Spinal cord (tissue), 10 donors: ENCODE measurements around the gene MYH11. TPM values are rescaled to one million over a fixed set of nuclear protein-coding genes. Genes with fewer than 3 reads are reported as not detected.

ENCODE experiments used
- DNase-seq, 6 donors: peaks; one replicate each; pipeline versions ENCODE4 v3.0.0 to v3.0.0-alpha.2; 2013 to 2015; ENCODE audit warnings: low spot score in 6 of 6, low read depth in 4 of 6
- H3K27ac ChIP-seq: one replicate; pipeline ENCODE4 v1.5.1; 2013; ENCODE audit warnings: low read depth, low read length, control low read depth
- H3K27me3 ChIP-seq: one replicate; pipeline ENCODE4 v1.6.1; 2013; ENCODE audit warnings: low read length; ENCODE audit not compliant: control insufficient read depth, insufficient read depth
- H3K36me3 ChIP-seq: one replicate; pipeline ENCODE4 v1.6.1; 2013; ENCODE audit warnings: low read length; ENCODE audit not compliant: control insufficient read depth, insufficient read depth
- H3K4me1 ChIP-seq: one replicate; pipeline ENCODE4 v1.6.1; 2013; ENCODE audit warnings: low read length; ENCODE audit not compliant: control insufficient read depth, insufficient read depth
- H3K4me3 ChIP-seq: one replicate; pipeline ENCODE4 v1.5.1; 2013; ENCODE audit warnings: low read depth, low read length, control low read depth
- H3K9me3 ChIP-seq: one replicate; pipeline ENCODE4 v1.6.1; 2013; ENCODE audit warnings: low read length; ENCODE audit not compliant: control insufficient read depth, insufficient read depth
- WGBS: methylation state at CpG from one replicate; pipeline ENCODE4 v1.1.5; 2013; ENCODE audit warnings: missing lambda C conversion rate; ENCODE audit not compliant: insufficient coverage; 5-methylcytosine and 5-hydroxymethylcytosine counted together
- polyA plus RNA-seq, 2 donors: library from polyadenylated mRNA; unstranded; fragments of 120-200 nt; gene quantifications; one replicate each; pipeline ENCODE4 v1.2.1, GENCODE V29; 2013; ENCODE audit not compliant: insufficient read length in 2 of 2
- total RNA-seq, 2 donors: library from RNA; depleted of rRNA in 1 of 2; stranded (reverse); fragments of 120-200 nt in 1 of 2; fragments of >200 nt in 1 of 2; gene quantifications; one replicate each; pipeline versions ENCODE4 v1.2.3 to v1.2.4, GENCODE V29; 2013 to 2014
- donor health status: healthy.

MYH11 gene
- total and polyA plus RNA-seq, 4 donors: 0.93 to 10.6 (median 3.5) TPM

DNA sequence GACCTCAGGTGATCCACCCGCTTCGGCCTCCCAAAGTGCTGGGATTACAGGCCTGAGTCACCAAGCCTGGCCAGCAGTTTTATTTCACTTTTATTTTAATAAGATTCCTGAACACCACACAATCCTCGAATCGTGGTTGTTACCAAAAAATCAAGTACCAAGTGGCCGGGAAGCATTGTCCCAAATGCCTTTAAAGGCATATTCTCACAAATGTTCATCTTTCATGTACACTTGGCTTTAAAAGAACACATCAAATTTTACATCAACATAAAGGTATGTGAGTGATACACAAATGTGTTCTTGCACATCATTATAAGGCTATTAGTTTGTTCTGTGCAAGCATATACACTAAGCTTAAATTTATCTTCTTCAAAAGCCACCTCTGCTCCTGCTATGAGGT lies 8.1 kb upstream of the MYH11 start:
- DNase-seq: no peak
- H3K9me3 ChIP-seq: no peaks in the 10 kb centered on the region
- no peaks in the 10 kb centered on the region for H3K4me1 ChIP-seq
- H3K27me3 ChIP-seq: no peaks in the 10 kb centered on the region
- H3K4me3 ChIP-seq: no peak overlapping the region
- WGBS: 93% methylated on average over 3 of the region's 5 CpGs
- no peak overlapping the region for H3K27ac ChIP-seq
- H3K36me3 ChIP-seq: peaks cover 10% of the 10 kb centered on the region

DNA sequence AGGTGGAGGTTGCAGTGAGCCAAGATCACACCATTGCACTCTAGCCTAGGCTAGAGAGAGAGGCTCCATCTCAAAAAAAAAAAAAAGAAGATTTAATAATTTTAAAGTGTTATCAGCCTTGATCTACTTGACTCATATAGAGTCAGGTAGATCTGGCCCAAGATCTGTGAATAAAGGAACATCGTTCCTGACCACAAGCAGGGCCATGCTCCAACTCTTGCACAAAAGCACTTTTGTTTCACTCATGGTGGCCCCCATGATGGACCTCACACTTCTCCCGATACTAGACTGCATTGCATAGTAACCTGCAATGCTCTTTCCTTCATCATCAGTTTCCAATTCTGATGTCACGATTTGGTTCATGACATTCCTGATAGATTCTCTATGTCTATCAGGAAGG lies 5.2 kb upstream of the MYH11 start:
- Histone ChIP-seq H3K4me3 (no peak overlapping the region), H3K36me3 (peaks cover 3% of the 10 kb centered on the region), H3K27ac (no peak overlapping the region), H3K4me1 (peaks cover 10% of the 10 kb centered on the region), H3K27me3 (peaks cover 13% of the 10 kb centered on the region), H3K9me3 (no peaks in the 10 kb centered on the region)
- 71% methylated on average over 2 of the region's 3 CpGs for WGBS
- no peak for DNase-seq

DNA sequence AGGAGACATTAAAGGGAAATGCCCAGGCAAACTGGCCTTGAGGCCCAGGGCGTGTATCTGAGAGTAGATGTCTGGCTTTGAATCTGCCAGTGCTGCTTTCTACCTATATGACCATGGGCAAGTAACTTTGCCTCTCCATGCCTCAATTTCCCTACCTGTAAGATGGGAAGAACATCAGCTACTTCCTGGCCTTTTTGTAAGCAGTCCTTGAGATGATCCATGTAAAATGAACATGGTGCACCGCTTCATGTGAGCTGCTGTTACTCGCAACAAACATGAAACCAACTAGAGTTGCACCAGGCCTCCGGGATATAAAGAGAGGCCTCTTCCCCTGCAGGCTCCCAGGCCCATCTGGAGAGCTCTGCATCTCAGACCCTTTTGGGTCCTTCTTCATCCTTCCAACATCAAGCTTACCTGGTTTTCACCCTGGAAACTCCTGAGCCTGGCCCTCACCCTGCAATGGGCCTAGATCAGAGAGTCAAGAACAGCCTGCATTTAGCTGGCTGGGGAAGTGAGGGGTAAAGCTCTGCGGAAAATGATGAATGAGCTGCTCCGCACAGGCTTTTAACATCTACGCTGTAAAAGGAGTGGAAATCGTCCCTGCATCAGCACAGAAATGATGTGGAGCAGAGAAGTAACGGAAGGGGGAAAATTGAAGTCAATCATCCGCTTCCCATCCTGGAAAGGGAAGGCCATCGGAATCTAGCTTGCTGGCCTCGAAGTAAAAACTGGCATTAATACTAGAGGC lies 2.3 kb upstream of the MYH11 start:
- Histone ChIP-seq H3K4me1 (peaks cover 14% of the 10 kb centered on the region), H3K36me3 (no peaks in the 10 kb centered on the region), H3K4me3 (no peak overlapping the region), H3K9me3 (no peaks in the 10 kb centered on the region), H3K27me3 (peaks cover 33% of the 10 kb centered on the region), H3K27ac (no peak overlapping the region)
- DNase-seq: peak in 1 of 6 donors; percentile 9
- 90% methylated on average over 11 of the region's 12 CpGs for WGBS

DNA sequence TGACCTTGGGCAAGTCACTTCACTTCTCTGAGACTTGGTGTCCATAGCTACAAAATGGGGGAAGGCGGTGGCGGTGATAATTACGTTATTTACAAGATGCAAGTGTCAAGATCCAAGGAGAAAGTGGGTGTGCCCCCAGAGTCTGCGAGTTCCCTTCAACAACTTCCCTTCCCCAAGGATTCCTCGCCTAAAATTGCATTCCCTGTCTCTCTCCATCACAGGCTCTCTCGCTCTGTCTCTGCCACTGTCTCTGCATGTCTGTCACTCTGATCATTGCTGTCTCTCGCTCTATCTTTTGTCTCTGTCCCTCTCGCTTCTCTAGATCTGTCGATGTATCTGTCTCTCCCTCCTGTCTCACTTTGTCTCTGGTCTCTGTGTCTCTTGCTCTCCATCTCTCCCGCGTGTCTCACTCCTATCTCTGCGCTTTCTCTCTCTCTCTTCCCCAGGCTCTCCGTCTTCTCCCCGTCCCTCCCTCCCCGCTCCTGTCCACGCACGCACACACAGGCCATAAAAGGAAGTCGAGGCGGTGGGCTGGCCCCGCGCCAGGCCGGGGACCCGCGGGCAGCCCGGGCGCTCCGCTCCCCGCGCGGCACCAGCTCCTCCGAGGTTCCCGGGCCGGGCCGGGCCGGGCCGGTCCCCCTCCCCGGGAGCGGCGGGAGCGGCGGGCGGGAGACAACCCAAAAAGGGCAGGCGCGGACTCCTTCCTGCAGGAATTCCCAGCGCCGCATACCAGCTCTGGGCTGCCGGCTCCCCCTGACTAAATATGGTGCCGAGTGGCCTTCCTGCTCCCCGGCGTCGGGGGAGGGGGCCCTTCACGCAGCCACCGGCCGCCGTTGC lies 1.1 kb upstream of the MYH11 start:
- Histone ChIP-seq H3K4me1 (peaks cover 14% of the 10 kb centered on the region), H3K9me3 (no peaks in the 10 kb centered on the region), H3K27ac (no peak overlapping the region), H3K36me3 (no peaks in the 10 kb centered on the region), H3K4me3 (peak overlapping the region; percentile 0), H3K27me3 (peaks cover 33% of the 10 kb centered on the region)
- DNase-seq: peak in 2 of 6 donors; percentile 48 to 60
- WGBS: under 1% methylated on average over 53 of the region's 55 CpGs

DNA sequence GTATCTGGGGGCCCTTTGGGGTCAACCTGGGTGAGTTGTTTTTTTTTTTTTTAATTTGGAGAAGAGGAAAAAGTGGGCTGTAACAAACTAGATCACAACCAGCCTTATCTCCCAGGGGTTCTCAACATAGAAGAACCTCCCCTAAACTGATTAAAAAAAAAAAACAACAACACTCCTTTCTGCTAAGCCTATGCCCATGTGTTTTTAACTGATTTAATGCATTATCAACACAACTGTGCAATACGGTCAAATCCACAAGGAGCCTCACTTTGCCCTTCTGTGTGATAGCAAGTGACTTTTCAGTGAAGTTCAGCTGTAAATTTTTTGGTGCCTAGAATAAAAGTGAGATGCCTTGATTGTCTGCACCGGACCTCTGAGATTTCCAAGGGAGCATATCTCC lies 646 bp downstream of the MYH11 start:
- Histone ChIP-seq H3K4me1 (peaks cover 14% of the 10 kb centered on the region), H3K36me3 (no peaks in the 10 kb centered on the region), H3K27ac (no peak overlapping the region), H3K4me3 (no peak overlapping the region), H3K9me3 (no peaks in the 10 kb centered on the region), H3K27me3 (peaks cover 33% of the 10 kb centered on the region)
- no CpG with 5 or more reads among the region's 2 CpGs for WGBS
- no peak for DNase-seq

DNA sequence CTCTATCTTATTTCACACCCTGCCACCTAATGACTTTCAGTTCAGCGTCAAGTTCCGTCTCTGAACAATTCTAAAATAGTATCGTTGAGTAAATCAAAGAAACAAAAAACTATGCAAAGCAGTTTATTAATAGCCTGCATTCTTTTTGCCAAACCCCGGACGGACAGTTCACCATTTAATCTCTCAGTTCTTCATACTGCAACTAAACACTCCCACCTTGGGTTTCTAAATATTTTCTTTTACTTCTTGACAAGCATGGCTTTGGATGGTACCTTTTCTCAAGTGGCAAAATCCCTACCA lies 1.2 kb downstream of the MYH11 start:
- H3K27ac ChIP-seq: no peak overlapping the region
- no peaks in the 10 kb centered on the region for H3K9me3 ChIP-seq
- 84% methylated on average over 5 of the region's 5 CpGs for WGBS
- peaks cover 33% of the 10 kb centered on the region for H3K27me3 ChIP-seq
- peaks cover 14% of the 10 kb centered on the region for H3K4me1 ChIP-seq
- no peak for DNase-seq
- H3K4me3 ChIP-seq: no peak overlapping the region
- H3K36me3 ChIP-seq: no peaks in the 10 kb centered on the region

DNA sequence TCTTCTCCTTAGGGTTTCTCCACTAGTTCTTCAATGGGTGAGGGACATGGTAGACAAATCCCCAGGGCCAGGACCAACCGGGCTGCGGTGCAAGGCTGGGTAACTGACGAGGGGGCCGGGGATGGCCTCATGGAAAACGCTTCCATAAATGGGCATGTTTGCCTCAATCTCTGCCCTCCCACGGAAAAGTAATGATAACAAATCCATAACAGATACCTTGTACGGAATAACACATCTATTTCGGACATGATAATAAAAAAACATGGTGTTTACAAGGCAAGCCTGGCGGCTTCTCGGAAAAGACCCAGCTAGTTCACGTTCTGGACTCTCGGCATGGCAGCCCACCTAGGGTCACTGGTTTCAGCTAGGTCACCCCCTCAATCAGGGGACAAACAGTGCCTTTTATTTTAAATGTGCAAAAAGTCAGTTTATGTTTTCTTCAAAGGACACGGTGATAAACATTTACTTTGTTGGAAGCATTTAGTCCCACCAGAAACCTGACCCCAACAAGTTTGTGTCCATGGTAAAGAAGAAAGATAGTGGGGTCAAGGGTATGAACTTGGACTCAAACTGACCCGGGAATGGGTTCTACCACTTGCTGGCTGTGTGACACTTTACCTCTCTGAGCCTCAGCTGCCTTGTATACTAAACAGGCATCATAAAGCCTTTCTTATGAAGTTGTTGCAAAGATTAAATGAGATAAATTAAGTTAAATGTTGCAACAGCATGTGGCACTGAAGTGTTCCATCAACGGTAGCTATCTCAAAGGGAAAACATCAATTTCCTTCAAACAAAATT lies 1.7 kb downstream of the MYH11 start:
- H3K36me3 ChIP-seq: no peaks in the 10 kb centered on the region
- WGBS: 66% methylated on average over 13 of the region's 15 CpGs
- no peak overlapping the region for H3K27ac ChIP-seq
- peaks cover 14% of the 10 kb centered on the region for H3K4me1 ChIP-seq
- H3K9me3 ChIP-seq: no peaks in the 10 kb centered on the region
- H3K4me3 ChIP-seq: no peak overlapping the region
- peaks cover 33% of the 10 kb centered on the region for H3K27me3 ChIP-seq
- no peak for DNase-seq

DNA sequence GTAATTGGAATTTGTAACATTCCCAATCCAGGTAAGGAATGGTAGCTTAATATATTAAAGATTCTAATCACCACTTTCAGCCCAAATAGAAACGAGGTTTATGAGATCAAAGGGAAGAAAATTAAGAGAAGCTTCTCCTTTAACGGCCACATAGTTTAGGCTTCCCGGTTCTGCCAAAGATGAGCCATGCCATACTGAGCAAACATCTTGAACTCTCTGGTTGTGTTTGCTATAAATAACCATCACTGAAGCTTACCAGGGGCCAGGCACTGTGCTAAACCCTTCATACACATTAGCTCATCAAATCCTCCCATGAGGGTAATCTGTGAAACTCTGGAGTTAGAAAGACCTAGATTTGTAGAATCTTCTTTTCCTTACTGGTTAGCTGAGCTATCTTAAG lies 2.8 kb downstream of the MYH11 start:
- Histone ChIP-seq H3K4me1 (peaks cover 14% of the 10 kb centered on the region), H3K4me3 (no peak overlapping the region), H3K27me3 (peaks cover 33% of the 10 kb centered on the region), H3K9me3 (no peaks in the 10 kb centered on the region), H3K27ac (no peak overlapping the region), H3K36me3 (no peaks in the 10 kb centered on the region)
- no peak for DNase-seq
- WGBS: 83% methylated on average over 2 of the region's 3 CpGs

DNA sequence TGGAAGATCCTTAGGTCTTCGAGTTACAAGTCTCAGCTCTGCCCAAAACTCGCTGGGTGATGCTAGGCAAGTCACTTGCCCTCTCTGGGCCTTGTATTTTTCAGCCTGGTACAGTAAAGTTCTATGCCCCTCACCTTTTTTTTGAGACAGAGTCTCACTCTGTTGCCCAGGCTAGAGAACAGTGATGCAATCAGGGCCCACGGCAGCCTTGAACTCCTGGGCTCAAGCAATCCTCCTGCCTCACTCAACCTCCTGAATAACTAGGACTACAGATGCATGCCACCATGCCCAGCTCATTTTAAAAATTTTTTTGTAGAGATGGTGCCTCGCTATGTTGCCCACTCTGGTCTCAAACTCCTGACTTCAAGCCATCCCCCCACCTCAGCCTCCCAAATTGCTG lies 3.8 kb downstream of the MYH11 start:
- DNase-seq: no peak
- H3K9me3 ChIP-seq: no peaks in the 10 kb centered on the region
- H3K4me3 ChIP-seq: no peak overlapping the region
- no peaks in the 10 kb centered on the region for H3K36me3 ChIP-seq
- no peak overlapping the region for H3K27ac ChIP-seq
- WGBS: 85% methylated on average over 4 of the region's 4 CpGs
- peaks cover 10% of the 10 kb centered on the region for H3K4me1 ChIP-seq
- peaks cover 30% of the 10 kb centered on the region for H3K27me3 ChIP-seq
